ENCODE results near the gene TMEM256.
"Not testable (repeated sequence)": the region's sequence is repeated elsewhere in the genome, so short reads cannot be mapped to it uniquely, and the experiment has no call there.

TMEM256 gene

DNA sequence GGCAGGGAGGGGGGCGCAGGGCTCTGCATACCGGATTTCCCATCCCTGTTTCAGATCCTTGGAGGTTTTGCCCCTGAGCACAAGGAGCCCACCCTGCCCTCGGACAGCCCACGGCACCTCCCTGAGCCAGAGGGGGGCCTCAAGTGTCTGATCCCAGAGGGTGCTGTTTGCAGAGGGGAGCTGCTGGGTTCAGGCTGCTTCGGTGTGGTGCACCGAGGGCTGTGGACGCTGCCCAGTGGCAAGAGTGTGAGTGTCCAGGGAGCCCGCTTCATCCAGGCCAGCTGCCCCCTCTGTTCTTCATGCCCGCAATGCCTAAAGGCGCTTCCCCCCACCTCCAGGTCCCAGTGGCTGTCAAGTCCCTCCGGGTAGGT lies 20.5 kb downstream of the TMEM256 start:
- DNase-seq (ENCODE audit: low spot score): no peak

- DNase-seq (ENCODE audit: low spot score): no peak
These were observed 21.0 kb downstream of the TMEM256 start for GRCh38 chr17:7382901-7383300.

GRCh38 chr17:7380855-7381683 lies 22.8 kb downstream of the TMEM256 start, which contains the start of gene TNK1:
Gene TNK1 (plus strand): TSS chr17:7381089. CDS start chr17:7382927, 1,838 bp downstream.
- peak; percentile 59 for DNase-seq (ENCODE audit: low spot score)

DNA sequence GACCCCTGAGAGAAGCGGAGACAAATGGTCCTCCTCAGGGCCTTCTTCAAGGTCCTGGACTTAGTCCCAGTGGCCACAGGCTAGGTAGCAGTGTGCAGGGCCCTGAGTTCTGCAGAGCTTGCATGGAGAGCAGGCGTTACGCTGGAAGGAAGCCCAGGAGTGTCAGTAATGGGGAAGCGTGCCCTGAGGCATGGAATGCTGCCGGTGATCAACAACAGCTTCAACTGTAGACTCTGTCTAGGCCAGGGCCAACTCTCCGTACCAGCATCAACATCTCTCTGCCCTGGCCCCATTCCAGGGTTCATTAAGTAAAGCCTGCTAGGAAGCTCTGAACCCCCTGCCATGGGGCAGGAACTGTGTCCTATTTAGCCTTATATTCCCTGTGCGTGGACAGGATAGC lies 23.6 kb downstream of the TMEM256 start:
- DNase-seq (ENCODE audit: low spot score): no peak

GRCh38 chr17:7379134-7379533 lies 24.8 kb downstream of the TMEM256 start:
- DNase-seq (ENCODE audit: low spot score): no peak

DNA sequence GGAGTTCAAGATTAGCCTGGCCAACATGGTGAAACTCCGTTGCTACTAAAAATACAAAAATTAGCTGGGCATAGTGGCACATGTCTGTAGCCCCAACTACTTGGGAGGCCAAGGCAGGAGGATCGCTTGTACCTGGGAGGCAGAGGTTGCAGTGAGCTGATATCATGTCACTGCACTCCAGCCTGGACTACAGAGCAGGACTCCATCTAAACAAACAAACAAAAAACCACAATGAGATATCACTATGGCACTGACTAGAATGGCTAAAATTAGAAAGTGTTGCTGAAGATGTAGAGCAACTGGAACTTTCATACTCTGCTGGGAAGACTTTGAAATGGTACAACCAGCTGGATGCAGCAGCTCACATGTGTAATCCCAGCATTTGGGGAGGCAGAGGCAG lies 29.5 kb downstream of the TMEM256 start:
- no peak for DNase-seq (ENCODE audit: low spot score)

GRCh38 chr17:7370853-7371252 lies 33.0 kb downstream of the TMEM256 start:
- no peak for DNase-seq (ENCODE audit: low spot score)

DNA sequence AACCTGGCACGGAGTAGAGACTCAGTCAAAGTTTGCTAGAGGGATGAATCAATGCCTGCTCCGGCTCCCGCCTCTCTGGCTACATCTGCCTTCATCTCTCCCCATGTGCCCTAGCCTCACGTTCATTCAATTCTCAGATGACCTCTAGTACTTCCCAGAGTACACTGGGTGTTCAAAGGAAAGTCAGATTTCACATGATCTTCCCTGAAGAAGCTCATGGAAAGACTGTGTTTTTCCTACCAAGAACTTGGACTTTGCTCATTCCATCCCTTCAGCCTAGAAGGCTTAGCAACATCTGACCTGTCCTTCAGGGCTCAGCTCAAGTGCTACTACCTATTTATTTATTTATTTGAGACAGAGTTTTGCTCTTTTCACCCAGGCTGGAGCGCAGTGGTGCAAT lies 34.1 kb downstream of the TMEM256 start:
- DNase-seq (ENCODE audit: low spot score): no peak

DNA sequence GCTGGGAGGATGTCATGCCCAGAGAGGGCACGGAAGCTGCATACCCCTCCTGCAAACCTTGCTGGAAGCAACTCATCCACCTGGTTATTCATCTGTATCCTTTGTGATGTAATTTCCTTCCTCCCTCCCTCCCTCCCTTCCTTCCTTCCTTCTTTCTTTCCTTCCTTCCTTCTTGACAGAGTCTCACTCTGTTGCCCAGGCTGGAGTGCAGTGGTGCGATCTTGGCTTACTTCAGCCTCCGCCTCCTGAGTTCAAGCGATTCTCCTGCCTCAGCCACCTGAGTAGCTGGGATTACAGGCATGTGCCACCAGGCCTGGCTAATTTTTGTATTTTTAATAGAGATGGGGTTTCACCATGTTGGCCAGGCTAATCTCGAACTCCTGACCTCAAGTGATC lies 35.3 kb downstream of the TMEM256 start:
- DNase-seq (ENCODE audit: low spot score): not testable (repeated sequence)

DNA sequence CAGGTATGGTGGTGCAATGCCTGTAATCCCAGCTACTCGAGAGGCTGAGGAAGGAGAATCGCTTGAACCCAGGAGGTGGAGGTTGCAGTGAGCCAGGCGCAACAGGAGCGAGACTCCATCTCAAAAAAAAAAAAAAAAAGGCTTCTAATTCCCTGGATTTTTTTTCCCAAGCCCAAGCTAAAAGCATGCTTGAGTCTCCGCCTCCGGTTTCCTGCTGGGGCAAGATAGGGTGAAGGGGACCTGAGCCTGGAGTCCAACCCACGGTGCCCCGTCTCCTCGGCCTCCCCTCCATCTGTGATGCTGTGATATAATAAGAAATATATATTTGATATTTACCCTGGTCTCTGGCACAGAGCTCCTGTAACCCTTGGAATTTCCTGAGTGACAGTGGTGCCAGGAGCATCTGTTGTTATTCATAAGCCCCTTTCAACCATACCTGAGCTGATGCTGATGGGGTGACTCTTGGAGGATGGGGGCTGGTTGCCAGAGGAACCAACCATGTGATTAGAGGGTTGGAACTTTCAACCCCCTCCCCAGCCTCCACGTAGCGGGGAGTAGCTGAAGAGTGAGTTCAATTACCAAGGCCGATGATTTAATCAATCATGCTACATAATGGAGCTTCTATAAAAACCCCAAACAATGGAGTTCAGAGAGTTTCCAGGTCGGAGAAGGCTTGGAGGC lies 35.8 kb downstream of the TMEM256 start:
- no peak for DNase-seq (ENCODE audit: low spot score)

- no peak for DNase-seq (ENCODE audit: low spot score)
These were observed 36.8 kb downstream of the TMEM256 start for GRCh38 chr17:7367083-7367482.

- not testable (repeated sequence) for DNase-seq (ENCODE audit: low spot score)
These were observed 37.9 kb downstream of the TMEM256 start for GRCh38 chr17:7365963-7366362.

DNA sequence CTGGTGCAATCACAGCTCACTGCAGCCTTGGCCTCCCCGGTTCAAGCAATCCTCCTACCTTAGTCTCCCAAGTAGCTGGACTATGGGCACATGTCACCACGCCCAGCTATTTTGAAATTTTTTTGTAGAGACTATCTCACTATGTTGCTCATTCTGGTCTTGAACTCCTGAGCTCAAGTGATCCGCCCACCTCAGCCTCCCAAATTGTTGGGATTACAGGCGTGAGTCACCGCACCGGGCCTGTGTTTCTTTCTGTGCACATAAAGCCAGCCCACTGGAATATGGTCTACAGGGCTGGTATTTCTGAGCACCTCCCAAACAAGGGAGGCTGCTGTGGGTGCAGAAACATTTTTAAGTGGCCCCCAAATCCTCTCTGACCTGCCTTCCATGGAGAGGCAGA lies 40.6 kb downstream of the TMEM256 start:
- no peak for DNase-seq (ENCODE audit: low spot score)

GRCh38 chr17:7361906-7362305 lies 42.0 kb downstream of the TMEM256 start:
- no peak for DNase-seq (ENCODE audit: low spot score)

DNA sequence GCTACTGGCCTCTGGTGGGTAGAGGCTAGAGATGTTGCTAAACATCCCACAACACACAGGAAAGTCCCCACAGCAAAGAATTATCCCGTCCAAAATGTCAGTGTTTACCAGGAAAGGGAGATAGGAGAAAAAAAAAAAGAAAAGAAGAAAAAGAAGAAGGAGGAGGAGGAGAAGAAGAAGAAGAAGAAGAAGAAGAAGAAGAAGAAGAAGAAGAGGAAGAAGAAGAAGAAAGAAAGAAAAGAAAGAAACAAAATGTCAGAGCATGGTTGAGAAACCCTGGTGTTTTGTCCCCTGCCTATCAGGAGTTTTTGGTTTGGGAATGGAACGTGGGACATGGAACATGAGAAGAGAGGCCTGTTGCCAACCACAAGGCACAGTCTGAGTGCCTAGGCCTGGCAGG lies 46.5 kb downstream of the TMEM256 start:
- DNase-seq (ENCODE audit: low spot score): no peak

- no peak for DNase-seq (ENCODE audit: low spot score)
These were observed 47.1 kb downstream of the TMEM256 start for GRCh38 chr17:7356756-7357155.

DNA sequence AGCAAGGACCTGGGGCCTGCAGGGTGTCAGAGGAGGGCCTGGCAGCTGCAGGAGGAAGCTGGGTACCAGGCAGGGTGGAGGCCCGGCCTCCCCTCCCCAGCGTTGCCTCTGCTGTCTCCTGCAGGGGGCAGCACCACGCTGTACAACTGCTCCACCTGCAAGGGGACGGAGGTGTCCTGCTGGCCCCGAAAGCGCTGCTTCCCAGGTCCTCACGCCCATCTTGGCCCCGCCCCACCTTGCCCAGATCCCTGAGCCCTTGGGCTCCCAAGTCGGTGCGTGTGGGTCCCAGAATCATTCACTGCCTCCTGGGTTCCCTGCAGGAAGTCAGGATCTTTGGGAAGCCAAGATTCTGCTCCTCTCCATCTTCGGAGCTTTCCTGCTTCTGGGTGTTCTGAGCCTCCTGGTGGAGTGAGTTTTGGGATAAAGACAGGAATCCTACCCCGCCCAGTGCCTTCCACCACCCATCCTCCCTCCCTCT lies 47.8 kb downstream of the TMEM256 start:
- DNase-seq (ENCODE audit: low spot score): peak; percentile 75

DNA sequence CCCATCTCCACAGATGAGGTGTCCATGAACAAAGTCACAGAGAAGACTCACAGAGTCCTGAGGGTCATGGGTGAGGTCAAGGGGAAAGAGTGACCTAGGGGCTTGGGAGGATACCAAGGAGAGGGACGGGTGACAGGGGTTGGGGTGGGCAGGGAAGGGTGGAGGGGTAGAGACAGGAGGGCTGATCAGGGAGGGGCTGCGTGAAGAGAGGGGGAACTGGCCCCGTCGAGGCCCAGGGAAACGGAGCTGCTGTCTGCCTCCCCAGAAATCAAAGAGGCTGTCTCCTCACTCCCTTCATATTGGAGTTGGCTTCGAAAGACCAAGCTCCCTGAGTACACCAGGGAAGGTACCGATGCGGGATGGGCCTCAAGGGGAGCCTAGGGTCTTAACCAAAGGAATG lies 48.3 kb downstream of the TMEM256 start:
- DNase-seq (ENCODE audit: low spot score): no peak

DNA sequence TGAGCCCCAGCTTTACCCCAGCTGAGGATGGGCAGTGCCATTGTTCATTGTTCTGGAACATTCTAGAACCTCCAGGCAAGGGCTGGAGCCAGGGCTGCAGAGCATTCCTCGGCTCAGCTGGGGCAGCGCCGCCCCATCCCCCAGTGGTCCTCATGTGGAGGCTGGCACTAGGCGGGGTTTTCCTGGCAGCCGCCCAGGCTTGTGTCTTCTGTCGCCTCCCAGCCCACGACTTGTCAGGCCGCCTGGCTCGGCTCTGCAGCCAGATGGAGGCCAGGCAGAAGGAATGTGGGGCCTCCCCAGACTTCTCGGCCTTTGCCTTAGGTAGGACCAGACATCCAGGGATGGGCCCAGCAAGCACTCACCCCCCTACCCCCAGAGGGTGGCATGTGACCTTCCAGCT lies 48.8 kb downstream of the TMEM256 start, which contains the start of gene TMEM95:
TMEM95 (plus strand) TSS at position 104 of the 400 bp plus-strand sequence; CDS start at position 153, 49 bp downstream.
- no peak for DNase-seq (ENCODE audit: low spot score)

DNA sequence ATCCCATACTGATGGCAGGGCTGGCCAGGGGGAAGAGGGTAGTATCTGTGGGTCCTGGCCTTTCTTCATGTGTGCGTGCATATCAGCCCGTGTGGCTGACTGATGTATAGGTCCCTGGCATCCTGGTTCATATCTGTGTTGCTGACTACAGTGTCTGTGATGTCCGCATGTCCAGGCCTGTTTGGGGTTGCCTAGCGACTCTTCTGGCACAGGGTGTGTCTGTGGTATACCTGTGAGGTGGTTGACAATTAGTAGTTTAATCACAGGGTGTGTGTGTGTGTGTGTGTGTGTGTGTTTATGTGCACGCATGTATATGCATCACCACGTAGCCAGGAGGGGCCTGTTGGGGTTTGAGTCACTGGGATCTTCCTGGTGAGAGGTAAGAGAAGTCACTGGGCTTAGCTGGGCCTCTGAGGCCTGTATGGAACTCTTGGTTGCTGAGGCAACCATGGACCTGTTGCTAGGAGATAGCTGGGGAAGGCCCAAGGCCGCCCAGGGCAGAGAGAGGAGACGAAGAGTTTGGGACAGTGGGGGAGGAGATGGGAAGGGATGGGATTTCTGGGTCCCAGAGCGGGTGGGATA lies 49.5 kb downstream of the TMEM256 start:
- peak; percentile 96 for DNase-seq (ENCODE audit: low spot score)

Data from SW480 (cell line).